Activated gamma-delta T cell treated with anti-CD3 and anti-CD28 coated beads, Interleukin-2, amount 50 U/mL, for 16 hours (primary cell): ENCODE measurements around the gene ID3.
A peak's percentile ranks its signal among the peaks of the same experiment; 100 is the strongest.
"Not testable (repeated sequence)": the region's sequence is repeated elsewhere in the genome, so short reads cannot be mapped to it uniquely, and the experiment has no call there.

ENCODE experiments used
- DNase-seq: peaks from one replicate; pipeline ENCODE4 v3.0.0-alpha.2; 2020; ENCODE audit warnings: low read depth

The ID3 gene

DNA sequence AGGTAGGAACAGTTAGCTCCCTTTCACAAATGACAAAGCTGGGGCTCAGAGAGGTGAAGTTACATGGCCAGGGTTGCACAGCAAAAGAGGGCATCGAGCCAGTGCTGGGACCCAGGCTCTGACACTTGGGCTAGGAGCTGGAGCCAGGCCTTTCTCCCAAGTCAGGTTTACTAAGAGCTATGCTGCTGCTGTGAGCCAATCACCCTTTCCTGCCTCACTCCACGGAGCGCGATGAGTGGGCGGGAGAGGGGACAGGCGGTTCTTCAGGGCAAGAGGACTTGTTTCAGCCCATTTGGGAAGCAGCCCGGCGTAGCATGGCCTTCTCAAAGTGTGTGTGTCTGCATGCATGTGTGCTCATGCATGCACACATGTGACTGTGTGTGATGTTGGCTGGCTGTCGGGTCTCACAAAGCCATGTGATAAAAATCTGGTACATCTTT lies 10.6 kb downstream of the ID3 start:
- no peak for DNase-seq

DNA sequence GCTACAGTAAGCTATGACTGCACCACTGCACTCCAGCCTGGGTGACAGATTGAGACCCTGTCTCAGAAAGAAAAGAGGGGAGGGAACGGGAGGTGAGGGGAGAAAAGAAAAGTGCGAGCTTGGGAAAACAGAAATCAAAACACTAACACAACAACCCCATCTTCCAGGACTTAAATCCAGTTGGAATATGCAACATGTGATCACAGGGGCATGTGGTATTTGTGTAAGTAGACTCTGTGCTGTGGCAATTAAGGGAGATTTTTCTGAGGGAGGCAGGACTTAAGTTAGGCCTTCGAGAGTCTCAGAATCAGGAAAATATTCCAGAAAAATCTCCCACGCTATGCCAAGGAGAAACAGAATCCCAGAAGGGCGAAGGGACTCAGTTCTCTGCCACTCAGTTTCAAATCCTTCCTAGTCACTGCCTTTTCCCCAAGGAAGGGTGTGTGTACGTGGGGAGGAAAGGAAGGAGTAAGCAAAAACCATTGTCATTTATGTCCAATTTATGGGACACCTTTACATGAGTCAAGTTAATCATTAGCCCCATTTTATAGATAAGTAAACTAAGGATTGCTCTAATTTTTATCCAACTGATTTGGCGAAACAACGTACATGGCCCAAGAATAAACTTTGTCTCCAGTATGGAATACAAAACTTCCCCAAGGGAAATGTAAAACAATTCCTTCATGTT lies 12.3 kb downstream of the ID3 start:
- no peak for DNase-seq

DNA sequence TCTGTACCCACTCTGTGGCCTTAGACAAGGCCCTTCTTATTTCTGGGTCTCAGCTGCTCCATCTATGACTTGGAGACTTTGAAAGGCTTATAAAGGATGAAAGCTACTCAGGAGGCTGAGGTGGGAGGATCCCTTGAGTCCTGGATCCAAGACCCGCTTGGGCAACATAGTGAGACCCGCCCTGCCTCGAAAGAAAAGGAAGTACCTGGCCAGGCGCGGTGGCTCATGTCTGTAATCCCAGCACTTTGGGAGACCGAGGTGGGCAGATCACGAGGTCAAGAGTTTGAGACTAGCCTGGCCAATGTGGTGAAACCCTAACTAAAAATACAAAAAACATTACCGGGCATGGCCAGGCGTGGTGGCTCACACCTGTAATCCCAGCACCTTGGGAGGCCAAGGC lies 13.4 kb downstream of the ID3 start:
- no peak for DNase-seq

DNA sequence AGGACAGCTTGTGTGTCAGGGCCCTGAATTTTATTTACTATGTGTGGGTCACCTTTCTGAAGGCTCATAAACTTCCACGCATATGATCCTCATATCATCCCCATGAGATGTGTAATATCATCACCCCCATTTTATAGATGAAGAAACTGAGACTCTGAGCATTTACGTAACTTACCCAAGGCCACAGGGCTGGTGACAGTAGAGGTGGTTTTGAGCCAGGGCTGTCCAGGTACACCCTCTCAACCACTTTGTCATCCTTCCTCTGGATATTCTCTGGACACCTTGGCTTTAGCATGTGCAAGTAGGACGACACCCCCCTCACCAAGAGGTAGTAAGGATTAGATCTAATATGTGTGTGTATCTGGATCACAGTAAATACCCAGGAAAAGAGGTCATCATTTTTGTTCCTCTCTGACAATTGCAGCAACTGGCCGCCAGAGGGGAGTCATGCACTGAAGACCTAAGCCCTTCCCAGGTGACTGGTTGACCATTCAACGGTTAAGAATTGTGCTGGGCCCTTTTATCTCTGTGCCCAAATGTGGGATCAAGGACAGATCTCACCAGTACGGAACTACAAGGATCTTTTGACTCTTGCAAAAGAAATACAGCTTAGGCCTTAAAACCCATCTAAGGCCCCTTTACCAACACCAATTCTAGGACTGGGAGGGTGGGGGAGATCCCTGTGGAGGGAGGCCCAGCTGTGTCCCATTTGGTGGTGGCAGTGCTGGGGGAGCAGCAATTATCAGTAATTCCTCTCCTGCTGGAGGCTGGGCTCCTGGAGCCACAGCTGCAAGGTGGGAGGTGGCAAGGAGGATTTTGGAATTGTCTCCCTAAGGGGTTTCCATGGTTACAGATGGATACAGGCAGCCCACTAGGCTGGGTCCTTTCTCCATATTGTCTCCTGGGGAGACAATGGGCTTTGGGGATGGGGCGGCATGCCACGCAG lies 14.6 kb downstream of the ID3 start:
- peak; percentile 48 for DNase-seq

DNA sequence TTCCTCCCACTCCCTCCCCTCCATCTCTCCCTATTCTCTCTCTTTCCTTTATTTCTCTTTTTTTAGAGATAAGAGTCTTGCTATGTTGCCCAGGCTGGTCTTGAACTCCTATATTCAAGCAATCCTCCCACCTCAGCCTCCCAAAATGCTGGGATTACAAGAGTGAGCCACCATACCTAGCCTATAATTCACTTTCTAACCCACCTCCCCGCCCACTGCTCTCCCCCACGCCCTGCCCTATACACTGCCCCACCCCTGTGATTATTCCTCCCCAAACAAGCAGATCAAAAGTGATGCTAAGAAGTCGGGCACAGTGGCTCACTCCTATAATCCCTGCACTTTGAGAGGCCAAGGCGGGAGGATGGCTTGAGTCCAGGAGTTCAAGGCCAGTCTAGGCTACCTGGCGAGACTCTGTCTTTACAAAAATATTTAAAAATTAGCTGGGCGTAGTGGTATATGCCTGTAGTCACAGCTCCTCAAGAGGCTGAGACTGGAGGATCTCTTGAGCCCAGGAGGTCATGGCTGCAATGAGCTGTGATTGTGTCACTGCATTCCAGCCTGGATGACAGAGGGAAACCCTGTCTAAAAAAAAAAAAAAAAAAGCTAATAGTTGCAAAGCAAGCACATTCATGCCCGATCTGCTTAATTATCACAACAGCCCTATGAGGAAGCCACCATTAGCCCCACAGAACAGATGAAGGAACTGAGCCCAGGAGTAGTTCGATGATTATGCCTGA lies 15.4 kb downstream of the ID3 start:
- no peak for DNase-seq

DNA sequence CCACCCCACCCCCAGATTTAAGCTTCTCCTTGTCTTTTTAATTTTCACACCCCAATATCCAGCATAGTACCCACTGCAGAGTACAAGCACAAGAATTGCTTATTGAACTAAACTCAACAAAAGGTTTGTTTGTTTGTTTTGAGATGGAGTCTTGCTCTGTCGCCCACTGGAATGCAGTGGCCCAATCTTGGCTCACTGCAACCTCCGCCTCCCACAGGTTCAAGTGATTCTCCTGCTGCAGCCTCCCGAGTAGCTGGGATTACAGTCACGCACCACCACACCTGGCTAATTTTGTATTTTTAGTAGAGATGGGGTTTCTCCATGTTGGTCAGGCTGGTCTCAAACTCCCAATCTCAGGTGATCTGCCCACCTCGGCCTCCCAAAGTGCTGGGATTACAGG lies 16.4 kb downstream of the ID3 start:
- not testable (repeated sequence) for DNase-seq

DNA sequence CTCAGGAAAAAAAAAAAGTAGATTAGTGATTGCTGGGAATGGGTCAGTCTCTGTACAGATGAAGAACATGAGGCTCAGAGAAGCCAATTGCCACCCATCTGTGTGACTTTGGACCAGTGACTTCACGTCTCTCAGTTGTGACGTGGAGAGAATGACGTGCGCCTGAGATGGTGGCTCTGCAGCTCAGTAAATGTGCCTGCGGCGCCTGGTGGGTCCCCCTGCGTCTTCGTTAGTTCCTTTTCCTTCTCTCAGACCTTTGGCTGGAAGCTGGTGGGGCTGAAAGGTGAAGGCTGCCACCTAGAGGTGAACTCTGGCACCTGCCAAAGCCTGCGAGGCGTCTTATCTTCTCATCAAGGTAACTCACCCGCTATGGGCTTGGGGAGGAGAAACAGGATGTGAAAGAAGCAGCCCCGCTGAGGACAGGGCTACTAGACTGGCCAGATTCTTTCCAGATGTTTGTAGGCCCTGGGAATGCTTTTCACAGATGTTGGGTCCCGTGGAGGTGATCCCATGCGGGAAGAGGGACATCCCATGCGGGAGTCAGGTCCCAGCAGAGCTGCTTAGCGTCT lies 19.5 kb downstream of the ID3 start:
- DNase-seq = peak; percentile 87

DNA sequence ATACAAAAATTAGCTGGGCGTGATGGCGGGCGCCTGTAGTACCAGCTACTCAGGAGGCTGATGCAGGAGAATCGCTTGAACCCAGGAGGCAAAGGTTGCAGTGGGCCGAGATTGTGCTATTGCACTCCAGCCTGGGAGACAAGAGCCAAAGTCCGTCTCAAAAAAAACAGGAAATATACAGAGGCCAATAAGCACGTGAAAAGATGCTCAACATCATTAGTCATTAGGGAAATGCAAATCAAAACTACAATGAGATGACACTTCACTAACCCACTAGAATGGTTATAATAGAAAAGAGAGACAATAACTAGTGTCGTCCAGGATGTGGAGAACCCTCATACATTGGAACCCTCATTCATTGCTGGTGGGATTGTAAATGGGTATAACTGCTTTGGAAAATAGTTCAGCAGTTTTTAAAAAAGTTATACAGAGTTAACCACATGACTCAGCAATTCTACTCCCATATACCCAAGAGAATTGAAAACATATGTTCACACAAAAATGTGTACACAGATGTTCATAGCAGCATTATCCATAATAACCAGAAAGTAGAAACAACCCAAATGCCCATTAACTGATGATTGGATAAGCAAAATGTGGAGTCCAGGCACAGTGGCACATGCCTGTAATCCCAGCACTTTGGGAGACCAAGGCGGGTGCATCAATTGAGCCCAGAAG lies 21.9 kb downstream of the ID3 start:
- DNase-seq = no peak

DNA sequence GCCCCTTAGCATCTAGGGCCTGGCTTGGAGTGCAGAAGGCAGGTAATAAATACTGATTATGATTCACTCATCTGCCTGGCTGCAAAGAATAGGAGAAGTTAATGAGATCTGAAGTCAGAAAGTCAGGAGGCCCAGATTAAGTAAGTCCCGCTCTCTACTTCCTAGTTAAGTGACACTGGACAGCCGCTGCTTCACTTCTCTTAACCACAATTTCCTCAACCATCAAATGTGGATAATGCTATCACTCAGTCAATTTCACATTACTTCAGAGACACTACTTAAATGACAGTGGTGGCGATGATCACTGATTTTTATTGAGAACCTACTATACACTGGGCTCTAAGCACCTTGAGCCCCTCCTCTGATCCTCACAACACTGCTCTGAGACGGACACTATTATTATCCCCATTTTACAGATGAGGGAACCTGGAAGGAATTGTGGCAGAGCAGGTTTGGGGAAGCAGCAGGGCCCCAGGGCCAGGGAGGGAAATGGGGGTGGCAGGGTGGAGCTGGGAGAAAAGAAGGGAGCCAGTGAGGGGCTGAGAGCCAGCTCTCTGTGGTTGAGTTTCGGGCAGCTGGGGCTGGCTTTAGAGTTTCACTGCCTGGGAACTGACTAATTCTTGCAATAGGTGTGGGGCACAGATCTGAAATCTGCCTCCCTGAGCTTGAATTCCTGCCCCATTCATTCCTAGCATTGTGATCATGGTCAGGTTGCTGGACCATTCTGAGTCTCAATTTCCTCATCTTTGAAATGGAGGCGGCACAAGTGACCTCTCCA lies 25.9 kb downstream of the ID3 start:
- no peak for DNase-seq

DNA sequence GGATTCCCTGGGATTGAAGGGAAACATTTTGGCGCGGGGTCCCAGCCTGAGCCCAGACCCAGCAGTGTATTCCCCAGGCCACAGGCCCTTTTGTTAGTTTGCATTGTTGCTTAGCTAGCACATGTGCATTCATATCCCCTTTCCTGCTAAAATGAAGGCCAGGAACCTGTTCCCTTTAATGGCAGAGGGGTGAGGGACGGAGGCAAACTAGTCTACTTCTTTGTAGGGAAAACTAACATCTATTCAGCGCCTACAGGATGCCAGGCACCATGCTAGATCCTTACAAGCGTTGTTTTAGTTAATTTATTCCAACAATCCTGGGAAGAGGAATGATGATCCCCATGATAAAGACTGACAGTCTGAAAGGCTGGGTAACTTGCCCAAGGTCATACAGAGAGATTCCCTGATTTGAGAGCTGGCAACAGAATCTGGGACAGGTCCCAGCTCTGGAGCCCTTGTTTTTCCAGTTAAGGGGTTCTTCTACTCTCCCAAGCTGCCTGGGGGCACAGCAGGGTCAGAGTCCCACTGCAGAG lies 27.7 kb downstream of the ID3 start:
- no peak for DNase-seq

DNA sequence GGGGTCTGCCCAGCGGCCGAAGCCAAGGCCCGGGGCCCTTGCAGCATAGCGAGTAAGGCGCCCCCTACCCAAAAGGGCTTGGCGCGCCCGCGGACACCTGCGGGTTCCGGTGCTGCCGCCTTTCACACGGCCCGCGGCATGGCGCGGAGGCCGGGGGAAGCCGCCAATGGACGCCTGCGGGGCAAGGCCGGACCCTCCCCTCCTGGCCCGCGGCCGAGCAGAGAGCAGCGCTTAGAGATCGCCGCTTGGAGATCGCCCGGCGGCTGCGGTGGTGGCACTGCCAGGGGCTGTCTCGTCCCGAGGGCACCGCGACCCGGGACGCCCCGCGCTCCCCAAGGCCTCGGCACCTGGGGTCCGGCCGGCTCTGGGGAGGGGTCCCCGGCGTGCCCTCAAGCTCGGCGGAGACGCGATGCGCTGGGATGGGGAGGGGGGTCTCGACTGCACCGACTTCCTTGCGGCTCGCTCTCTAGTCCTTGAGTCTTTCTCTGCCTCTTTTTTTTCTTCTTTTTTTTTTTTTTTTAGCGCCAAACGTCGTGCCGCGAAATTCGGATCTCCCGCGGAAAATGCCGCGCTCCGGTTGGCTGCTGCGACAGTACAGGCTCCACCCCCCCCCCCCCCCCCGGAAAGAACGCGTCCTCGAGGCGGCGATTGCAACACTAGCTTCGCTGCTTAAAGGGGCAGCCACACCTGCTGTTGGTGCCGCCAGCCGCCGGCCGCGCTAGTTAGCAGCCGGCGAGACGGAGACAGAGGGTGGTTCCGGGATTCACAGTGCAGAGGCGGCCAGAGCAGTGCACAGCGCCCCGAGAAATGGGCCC lies 28.3 kb downstream of the ID3 start, which contains the start of gene E2F2:
E2F2 (minus strand) TSS at position 487 of the 815 bp plus-strand sequence; CDS start at position 47, 440 bp downstream.
- DNase-seq = peak; percentile 70

DNA sequence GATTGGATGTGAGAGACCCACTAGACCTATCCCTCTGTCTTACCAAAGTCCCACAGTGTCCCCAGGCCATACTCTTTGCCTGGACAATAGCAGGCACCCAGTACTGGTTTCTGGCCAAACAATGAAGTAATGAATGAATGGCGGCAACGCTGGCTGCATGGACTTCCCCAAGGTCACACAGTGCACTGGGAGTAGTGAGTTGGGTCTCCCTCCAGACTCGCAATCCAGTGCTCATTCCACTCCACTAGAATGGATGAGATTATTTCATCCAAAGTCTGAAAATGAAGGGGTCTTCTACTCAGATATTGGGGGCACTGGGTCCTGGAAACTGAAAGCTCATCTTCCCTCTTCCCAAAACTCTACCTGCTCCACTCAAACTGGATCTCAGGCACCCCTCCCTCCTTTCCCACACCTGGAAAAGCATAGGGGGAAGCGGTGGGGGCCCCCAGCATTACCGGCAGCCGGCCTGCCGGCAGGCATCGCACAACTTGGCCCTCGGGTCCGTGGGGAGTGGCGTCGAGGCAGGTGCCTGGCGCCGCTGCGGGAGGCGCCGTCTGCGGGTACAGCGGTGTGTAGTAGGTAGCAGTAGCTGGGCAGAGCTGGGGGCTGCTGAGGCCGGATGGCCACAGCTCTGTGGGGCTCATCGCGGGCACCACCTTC lies 29.1 kb downstream of the ID3 start:
- no peak for DNase-seq

DNA sequence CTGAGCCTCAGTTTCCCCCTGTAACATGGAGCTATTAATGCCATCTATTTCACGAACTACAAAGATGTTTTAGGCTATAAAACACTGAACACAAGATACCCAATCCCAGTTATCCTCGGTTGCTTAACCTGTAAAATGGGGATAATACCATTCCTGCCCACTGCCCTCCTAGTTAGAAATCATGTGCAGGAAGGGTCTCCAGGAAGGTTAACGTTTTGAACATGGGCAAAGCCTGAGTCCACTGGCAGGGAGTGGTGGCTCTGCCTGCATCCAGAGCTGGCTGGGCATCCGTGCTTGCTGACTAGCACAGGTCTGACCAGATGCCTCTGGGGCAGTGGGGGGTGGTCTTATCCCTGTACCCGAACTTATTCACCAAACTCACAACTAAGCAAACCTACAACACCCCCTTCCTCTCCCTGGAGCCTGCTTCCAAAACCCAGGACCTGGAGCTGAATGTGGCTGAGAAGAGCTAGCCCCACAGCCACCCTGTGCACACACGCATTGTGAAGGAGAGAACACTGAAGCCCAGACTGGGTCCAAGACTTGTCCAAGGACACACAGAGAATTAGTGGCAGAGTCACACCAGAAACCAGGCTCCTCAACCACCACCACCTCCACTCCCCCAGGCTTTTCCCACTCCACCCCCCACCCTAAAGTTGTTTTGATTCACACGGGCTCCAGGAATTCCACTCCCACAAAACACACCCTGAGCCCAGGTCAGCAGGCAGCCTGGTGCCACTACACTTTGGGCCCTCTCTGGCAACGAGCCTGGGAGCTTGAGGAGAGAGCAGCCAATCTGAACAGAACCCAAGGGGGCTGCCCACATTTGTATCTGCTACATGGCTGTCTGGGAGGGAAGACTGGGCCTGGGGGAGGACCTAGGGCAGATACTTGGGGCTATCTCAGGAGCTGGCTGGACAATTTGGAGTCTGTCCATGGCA lies 29.9 kb downstream of the ID3 start:
- no peak for DNase-seq

DNA sequence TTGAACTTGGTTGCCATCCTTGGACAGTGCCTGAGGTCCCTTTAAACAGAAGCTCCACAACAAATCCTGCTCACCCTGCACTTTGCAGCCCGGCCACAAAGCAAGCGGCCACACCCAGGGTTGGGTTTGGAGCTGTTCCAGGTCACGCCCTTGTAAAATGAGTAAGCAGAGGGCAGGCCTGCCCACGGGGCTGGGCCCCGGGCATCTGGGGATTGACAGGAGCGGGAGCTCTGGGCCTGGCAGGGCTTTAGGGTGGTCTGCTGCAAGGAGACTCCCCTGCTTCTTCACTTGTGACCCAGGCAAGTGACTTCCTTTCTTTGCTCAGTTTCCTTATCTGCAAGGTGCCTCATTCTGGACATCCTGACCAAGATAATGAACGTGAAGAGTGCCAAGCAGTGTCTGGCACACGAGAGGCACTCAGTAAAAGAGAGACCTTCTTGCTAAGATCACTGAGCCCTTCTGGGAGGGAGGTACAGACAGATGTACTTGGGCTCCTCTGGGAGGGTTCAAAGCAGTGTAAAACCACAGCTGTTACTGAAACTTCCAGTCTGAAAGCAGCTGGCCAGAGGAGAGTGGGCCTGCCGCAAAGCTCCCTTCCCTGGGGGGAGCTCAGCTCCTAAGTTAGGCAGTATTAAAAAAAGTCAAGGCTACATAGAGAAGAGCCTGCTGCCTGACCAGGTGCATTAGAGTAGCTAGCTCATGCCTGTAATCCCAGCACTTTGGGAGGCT lies 30.9 kb downstream of the ID3 start:
- DNase-seq = peak; percentile 75

DNA sequence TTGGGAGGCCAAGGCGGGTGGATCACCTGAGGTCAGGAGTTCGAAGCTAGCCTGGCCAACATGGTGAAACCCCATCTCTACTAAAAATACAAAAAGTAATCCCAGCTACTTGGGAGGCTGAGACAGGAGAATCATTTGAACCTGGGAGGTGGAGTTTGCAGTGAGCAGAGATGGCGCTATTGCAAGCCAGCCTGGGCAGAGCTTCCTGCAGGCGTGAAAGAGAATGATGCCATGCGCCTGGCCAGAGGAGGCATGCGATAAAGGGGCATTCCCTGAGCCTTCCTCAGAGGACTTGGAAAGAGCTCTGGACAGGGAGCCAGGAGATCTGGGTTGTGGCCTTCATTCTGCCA lies 31.4 kb downstream of the ID3 start:
- no peak for DNase-seq

DNA sequence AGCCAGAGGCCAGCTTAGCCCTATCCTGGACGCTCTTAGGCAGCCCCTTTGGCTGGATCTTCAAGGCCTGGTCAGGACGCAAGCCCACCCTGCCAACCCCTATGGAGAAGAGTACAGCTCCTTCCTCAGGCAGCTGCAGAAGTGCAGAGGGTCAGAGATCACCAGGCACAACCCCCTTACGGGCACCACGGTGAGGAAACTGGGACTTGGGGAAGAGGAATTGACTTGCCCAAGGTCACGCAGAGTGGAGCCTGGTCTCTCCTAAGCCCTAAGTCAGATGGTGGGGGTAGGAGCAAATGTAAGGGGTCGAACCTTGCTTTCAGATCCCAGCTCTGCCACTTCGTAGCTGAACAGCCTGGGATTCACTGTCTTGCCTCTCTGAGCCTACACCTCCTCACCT lies 31.9 kb downstream of the ID3 start:
- no peak for DNase-seq

DNA sequence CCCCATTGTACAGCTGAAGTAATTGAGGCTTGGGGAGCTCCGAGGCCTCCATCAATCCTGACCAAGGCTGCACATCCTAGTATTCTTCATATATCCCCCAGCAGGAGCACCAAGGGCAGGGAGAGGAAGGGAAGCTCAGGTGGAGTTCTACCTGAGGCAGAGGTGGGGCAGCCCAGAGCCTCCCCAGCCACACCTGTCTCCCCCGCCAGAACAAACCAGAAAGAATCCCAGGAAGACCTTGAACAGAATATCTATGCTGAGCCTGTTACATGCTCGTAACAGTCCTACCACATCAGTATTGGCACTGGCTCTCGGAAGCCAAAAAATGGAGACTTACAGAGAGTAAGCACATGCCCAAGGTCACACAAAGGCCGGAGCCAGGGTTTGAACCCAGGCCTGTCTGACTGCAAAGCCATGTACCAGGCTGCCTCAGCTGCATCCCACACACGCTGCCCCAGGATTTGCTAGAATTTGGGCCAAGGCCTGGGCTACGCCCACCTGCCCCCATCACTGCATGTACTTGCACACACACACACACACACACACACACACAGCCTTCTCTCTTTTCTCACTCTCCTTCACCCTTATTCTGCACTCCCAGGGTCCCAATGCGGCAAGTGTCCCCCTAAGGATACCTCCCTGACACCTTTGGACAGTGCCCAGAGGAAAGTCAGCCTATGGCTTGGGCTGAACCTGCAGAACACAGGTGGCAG lies 32.8 kb downstream of the ID3 start:
- DNase-seq = no peak
